ENCODE results near the gene DOCK1. TPM values are rescaled to one million over a fixed set of nuclear protein-coding genes. Genes with fewer than 3 reads are reported as not detected.
A peak's percentile ranks its signal among the peaks of the same experiment; 100 is the strongest.

Gene DOCK1
- total and polyA plus RNA-seq, 2 donors (not counting 1 experiment from before 2014, with no cell fraction given): 20.5 to 91.0 TPM

DNA sequence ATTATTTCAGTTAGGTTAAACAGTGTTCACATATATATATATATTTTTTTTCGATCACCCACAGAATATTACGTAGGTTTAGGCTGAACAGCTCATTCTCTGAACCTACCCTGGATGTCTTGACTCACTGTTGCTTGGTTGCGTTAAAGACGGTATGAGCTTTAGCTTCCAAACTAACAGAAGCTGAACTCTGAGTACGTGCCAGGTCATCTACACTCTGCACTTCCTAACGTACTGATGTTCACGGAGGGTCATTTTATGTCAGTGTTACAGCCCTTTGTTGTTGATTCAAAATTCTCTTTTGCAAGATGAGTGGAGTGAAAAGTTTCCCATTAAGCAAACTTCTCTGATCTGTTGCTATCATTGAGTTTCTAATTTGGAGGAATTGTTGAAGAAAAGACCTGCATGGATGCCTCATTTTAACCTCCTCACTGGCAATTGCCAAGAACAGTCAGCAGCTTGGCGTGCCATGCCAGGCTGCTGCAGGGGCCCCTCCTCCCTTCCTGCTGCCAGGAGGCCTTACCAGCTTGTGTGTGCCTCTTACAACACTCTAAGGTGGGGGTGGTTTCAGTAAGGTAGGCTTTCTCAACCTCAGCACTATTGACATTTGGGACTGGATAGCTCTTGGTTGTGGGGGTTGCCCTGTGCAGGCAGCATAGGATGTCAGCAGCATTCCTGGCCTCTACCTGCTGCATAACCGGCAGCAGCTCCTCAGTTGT is 246.9 kb downstream of the DOCK1 start:
- Histone ChIP-seq H3K27me3 (ENCODE audit: control insufficient read depth, insufficient read depth, low read length) (no peaks in the 10 kb centered on the region), H3K27ac (ENCODE audit: insufficient read depth, low read length) (no peak overlapping the region), H3K9me3 (ENCODE audit: control insufficient read depth, insufficient read depth, low read depth, low read length) (no peaks in the 10 kb centered on the region), H3K4me3 (replicated peaks in 1 of 4; ENCODE audit: control extremely low read depth in 1 of 4, insufficient read depth in 1 of 4, low read depth in 3 of 4, low read length in 4 of 4) (no peak overlapping the region), H4K20me1 (ENCODE audit: control insufficient read depth, extremely low read depth, insufficient read depth, low read length) (no peaks in the 10 kb centered on the region), H3K4me2 (ENCODE audit: extremely low read depth, insufficient read depth, low read length) (no peak overlapping the region), H3K4me1 (ENCODE audit: control insufficient read depth, extremely low read depth, insufficient read depth, low read length) (peaks cover 22% of the 10 kb centered on the region), H2AFZ (ENCODE audit: low read length) (no peak overlapping the region), H3K79me2 (ENCODE audit: control insufficient read depth, insufficient read depth, low read length) (no peaks in the 10 kb centered on the region), H3K36me3 (ENCODE audit: control insufficient read depth, insufficient read depth, low read length) (no peaks in the 10 kb centered on the region), H3K9ac (ENCODE audit: insufficient read depth, low read length) (no peak overlapping the region)
- DNase-seq (ENCODE audit: low read depth in 2 of 2): peak; percentile 59 to 82
- TF ChIP-seq EZH2 (IDR thresholded peaks at IDR 0.05; ENCODE audit: low read length, missing control alignments) (no peak), CTCF (conservative IDR thresholded peaks at IDR 0.05 in 1 of 2, IDR thresholded peaks at IDR 0.05 in 1 of 2; ENCODE audit: low read depth in 1 of 2, low read length in 2 of 2) (no peak)

- Histone ChIP-seq H3K4me2 (ENCODE audit: extremely low read depth, insufficient read depth, low read length) (peak overlapping the region; percentile 25), H3K4me3 (replicated peaks in 1 of 4; ENCODE audit: control extremely low read depth in 1 of 4, insufficient read depth in 1 of 4, low read depth in 3 of 4, low read length in 4 of 4) (no peak overlapping the region), H3K36me3 (ENCODE audit: control insufficient read depth, insufficient read depth, low read length) (no peaks in the 10 kb centered on the region), H3K9ac (ENCODE audit: insufficient read depth, low read length) (no peak overlapping the region), H3K4me1 (ENCODE audit: control insufficient read depth, extremely low read depth, insufficient read depth, low read length) (peaks cover 19% of the 10 kb centered on the region), H3K27me3 (ENCODE audit: control insufficient read depth, insufficient read depth, low read length) (no peaks in the 10 kb centered on the region), H3K79me2 (ENCODE audit: control insufficient read depth, insufficient read depth, low read length) (no peaks in the 10 kb centered on the region), H3K9me3 (ENCODE audit: control insufficient read depth, insufficient read depth, low read depth, low read length) (no peaks in the 10 kb centered on the region), H4K20me1 (ENCODE audit: control insufficient read depth, extremely low read depth, insufficient read depth, low read length) (no peaks in the 10 kb centered on the region), H3K27ac (ENCODE audit: insufficient read depth, low read length) (no peak overlapping the region), H2AFZ (ENCODE audit: low read length) (no peak overlapping the region)
- DNase-seq (ENCODE audit: low read depth in 2 of 2): peak; percentile 31 to 85
- no peak for TF ChIP-seq CTCF (conservative IDR thresholded peaks at IDR 0.05 in 1 of 2, IDR thresholded peaks at IDR 0.05 in 1 of 2; ENCODE audit: low read depth in 1 of 2, low read length in 2 of 2)
- TF ChIP-seq EZH2 (IDR thresholded peaks at IDR 0.05; ENCODE audit: low read length, missing control alignments): no peak
Observed at GRCh38 chr10:127153181-127153580, 248.0 kb downstream of the DOCK1 start.

DNA sequence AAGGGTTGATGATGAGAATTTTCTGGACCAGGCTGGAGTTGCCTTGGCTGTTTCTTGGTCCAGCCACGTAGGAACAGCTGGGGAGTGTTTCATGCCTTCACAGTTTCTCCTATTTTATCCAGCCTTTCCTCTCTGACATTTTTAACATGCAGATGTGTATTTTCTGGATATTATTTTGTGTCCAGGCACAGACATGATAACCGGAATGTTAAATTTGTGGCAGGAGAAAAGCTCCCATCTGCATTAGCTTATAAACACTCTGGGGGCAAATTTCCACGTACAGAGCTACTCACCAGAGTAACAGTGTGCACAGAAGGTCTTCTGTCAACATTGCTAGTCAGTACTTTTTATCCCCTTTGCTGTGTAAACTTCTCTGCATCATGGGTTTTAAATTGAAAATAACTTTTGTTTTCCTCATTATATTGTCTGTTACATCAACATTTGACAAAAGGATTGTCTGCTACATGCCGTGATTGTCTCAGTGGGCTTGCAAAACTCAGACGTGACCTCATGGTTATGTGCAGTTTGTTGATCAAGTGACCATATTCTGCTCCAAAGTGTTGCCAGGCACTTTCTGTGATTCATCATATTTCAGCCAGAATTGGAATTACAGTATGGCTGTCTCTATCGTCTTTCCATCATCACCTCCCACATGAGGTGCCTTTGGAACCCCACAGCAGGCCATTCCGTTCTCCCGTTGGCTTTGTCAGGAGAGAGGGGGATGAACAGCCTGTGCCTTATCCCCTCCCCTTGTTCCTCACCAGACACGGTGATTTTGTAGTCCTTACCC is 249.8 kb downstream of the DOCK1 start:
- H2AFZ ChIP-seq (ENCODE audit: low read length): no peak overlapping the region
- H3K27ac ChIP-seq (ENCODE audit: insufficient read depth, low read length): no peak overlapping the region
- peaks cover 10% of the 10 kb centered on the region for H3K4me1 ChIP-seq (ENCODE audit: control insufficient read depth, extremely low read depth, insufficient read depth, low read length)
- no peaks in the 10 kb centered on the region for H3K27me3 ChIP-seq (ENCODE audit: control insufficient read depth, insufficient read depth, low read length)
- H3K9ac ChIP-seq (ENCODE audit: insufficient read depth, low read length): no peak overlapping the region
- peak; percentile 27 to 70 for DNase-seq (ENCODE audit: low read depth in 2 of 2)
- no peaks in the 10 kb centered on the region for H3K9me3 ChIP-seq (ENCODE audit: control insufficient read depth, insufficient read depth, low read depth, low read length)
- H3K79me2 ChIP-seq (ENCODE audit: control insufficient read depth, insufficient read depth, low read length): no peaks in the 10 kb centered on the region
- no peak for TF ChIP-seq EZH2 (IDR thresholded peaks at IDR 0.05; ENCODE audit: low read length, missing control alignments)
- TF ChIP-seq CTCF (conservative IDR thresholded peaks at IDR 0.05 in 1 of 2, IDR thresholded peaks at IDR 0.05 in 1 of 2; ENCODE audit: low read depth in 1 of 2, low read length in 2 of 2): no peak
- H4K20me1 ChIP-seq (ENCODE audit: control insufficient read depth, extremely low read depth, insufficient read depth, low read length): no peaks in the 10 kb centered on the region
- no peak overlapping the region for H3K4me3 ChIP-seq (replicated peaks in 1 of 4; ENCODE audit: control extremely low read depth in 1 of 4, insufficient read depth in 1 of 4, low read depth in 3 of 4, low read length in 4 of 4)
- no peaks in the 10 kb centered on the region for H3K36me3 ChIP-seq (ENCODE audit: control insufficient read depth, insufficient read depth, low read length)
- H3K4me2 ChIP-seq (ENCODE audit: extremely low read depth, insufficient read depth, low read length): no peak overlapping the region

Data from fibroblast of lung (primary cell).